22Rv1 (cell line): ENCODE measurements around the gene VDR.

ENCODE experiments used
- ZFX ChIP-seq: fragments of 450-650 bp; IDR thresholded peaks from 2 replicates; pipeline ENCODE4 v1.6.1; 2017; ENCODE audit warnings: antibody characterized with exemption, borderline replicate concordance
- TF ChIP-seq, protein P1 (sequence below): fragments of 450-650 bp; IDR thresholded peaks from 2 replicates; pipeline ENCODE4 v1.5.1; 2017; ENCODE audit warnings: mild to moderate bottlenecking

DNA sequence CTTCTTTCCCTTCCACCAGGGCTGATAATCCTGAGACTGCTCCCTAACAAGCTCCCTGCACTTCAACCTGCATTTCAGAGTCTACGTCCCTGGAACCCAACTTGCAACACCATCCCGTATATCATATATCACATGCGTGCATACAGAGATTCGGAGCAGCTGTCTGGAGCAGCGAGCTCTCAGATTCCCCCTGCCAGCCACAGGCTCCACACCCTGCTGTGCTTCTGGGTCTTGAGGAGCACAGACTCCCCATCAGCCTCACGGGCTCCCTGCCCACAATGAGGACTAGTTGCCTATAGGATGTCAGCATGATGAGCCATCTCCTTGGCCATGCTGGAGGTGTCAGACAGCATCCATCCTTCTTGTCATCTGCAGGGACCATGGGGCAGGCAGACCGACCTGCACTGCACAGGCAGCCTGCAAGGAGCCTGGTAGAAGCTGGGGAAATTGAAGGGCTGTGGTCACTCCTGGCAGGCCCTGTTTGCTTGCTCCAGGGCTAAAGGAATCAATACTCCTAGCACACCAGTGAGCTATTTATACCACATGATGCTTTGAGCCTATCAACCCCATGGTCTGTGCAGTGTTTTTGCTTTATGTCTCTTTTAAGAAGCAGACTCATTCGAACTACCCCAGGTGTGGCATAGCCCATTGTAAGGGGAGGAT, 65.4 kb downstream of the VDR start:
- TF ChIP-seq ZFX: no peak
- TF ChIP-seq, protein P1, sequence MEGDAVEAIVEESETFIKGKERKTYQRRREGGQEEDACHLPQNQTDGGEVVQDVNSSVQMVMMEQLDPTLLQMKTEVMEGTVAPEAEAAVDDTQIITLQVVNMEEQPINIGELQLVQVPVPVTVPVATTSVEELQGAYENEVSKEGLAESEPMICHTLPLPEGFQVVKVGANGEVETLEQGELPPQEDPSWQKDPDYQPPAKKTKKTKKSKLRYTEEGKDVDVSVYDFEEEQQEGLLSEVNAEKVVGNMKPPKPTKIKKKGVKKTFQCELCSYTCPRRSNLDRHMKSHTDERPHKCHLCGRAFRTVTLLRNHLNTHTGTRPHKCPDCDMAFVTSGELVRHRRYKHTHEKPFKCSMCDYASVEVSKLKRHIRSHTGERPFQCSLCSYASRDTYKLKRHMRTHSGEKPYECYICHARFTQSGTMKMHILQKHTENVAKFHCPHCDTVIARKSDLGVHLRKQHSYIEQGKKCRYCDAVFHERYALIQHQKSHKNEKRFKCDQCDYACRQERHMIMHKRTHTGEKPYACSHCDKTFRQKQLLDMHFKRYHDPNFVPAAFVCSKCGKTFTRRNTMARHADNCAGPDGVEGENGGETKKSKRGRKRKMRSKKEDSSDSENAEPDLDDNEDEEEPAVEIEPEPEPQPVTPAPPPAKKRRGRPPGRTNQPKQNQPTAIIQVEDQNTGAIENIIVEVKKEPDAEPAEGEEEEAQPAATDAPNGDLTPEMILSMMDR: no peak
